HL-60/S4 treated with phorbol 12-myristate 13-acetate at 8.2 ng/mL for 4 days and 3 days (cell line): ENCODE results near the gene WFDC1.

Experiments used
- in situ Hi-C: fragments of 300-500 bp; cut with MboI; formaldehyde crosslinking; loops from 2 replicates; pipeline ENCODE4 v1.15.0; 2022; ENCODE audit warnings: low sequenced_read_pairs

The WFDC1 gene

DNA sequence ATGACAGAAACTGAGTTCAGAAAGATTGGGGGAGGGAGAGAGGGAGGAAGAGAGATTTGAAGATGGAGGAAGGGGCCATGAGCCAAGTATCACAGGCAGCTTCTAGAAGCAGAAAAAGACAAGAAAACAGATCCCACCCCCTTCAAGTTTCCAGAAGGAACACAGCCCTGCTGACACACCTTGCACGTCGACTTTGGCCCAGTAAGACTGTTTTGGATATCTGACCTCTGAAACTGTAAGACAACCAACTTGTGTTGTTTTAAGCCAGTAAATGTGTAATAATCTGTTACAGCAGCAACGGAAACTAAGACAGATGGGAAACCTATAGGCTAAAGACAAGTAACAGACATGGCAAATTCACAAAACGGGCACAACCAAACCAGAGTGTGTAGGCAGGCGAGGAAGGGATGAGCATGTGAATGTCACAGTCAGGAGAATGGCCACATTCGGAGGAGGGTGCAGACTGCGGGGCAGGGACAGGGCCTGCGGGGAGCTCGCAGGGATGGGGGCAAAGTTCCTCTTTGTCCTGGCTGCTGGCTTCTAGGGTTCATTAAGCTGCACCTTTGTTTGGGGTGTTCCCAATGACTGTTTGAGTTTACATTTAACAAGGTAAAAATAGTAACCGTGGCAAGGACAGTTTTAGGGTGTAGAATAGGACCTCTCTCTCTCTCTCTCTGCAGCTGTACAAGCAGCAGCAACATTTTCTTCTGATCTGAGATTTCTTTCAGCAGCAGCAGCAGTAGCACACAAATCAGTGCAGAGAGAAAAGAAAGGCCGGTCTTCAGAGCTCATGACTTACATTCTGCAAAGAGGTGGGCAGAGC, 55.4 kb downstream of the WFDC1 start:
- in situ Hi-C loops = no loop called here

DNA sequence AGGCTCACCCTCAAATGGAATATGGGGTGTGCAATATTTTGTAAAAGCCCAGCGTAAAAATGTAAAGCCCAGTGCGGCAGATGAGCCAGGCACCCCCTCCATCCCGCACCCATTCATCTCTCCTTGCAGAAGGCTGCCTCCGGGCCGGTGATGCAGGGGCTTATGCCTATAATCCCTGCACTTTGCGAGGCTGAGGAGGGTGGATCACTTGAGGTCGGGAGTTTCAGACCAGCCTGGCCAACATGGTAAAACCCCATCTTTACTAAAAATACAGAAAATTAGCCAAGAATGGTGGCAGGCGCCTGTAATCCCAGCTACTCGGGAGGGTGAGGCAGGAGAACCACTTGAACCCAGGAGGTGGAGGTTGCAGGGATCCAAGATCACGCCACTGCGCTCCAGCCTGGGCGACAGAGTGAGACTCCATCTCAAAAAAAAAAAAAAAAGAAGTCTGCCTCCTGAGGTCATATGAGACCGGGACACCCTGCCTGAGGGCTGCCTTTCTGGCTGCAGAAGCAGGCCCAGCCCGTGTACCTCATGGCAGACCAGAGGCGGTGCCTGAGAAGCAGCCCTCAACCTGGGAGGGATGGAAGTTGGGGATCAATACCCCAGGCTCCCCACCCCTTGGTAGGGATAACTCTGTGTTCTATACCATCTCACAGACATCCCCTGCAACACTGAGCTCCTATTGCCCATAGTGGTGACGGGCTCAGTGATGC, 56.2 kb downstream of the WFDC1 start:
- in situ Hi-C loops = no loop called here

DNA sequence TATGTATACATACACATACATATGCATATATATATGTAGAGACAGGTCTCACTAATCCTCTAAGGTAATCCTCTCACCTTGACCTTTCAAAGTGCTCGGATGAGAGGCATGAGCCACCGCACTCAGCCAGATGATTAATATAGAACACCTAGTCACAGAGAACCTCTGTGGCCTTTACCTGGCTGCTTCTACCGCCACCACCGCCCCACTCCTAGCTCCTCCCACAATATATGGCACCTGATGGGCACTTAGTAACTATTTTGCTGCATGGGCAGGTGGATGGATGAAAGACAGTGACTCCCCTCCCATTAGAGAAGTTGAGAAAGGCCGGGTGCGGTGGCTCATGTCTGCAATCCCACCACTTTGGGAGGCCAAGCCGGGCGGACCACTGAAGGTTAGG, 57.0 kb downstream of the WFDC1 start:
- in situ Hi-C loops = no loop called here

GRCh38 chr16:84354306-84354705, 59.6 kb downstream of the WFDC1 start:
- in situ Hi-C loops = no loop called here

DNA sequence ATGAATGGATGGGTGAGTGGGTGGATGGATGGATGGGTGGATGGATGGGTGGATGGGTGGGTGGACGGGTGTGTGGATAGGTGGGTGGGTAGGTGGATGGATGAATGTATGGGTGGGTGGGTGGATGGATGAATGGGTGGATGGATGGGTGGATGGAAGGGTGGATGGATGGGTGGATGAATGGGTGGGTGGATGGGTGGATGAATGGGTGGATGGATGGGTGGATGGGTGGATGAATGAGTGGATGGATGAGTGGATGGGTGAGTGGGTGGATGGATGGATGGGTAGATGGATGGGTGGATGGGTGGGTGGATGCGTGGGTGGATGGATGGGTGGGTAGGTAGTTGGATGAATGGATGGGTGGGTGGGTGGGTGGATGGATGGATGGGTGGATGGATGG, 60.5 kb downstream of the WFDC1 start:
- in situ Hi-C loops = no loop called here

DNA sequence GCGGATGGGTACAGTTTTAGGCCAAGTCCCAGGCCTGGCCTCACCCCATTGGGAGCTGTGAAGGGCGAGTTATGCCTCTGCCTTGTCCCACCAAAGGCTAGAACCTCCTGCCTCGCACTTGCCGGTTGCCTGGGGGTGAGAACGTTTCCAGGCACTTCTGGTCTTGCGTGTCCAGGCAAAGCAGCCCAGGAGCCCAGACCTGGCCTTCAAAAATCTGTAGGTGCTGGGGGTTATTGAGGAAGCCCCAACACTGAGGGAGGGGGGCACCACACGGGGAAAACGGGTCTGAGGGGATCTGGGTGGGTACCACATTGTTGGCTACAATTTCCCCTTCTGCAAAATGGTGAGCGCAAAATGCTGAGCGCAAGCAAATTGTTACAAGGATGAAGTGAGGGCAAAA, 61.5 kb downstream of the WFDC1 start:
- in situ Hi-C loops = no loop called here

DNA sequence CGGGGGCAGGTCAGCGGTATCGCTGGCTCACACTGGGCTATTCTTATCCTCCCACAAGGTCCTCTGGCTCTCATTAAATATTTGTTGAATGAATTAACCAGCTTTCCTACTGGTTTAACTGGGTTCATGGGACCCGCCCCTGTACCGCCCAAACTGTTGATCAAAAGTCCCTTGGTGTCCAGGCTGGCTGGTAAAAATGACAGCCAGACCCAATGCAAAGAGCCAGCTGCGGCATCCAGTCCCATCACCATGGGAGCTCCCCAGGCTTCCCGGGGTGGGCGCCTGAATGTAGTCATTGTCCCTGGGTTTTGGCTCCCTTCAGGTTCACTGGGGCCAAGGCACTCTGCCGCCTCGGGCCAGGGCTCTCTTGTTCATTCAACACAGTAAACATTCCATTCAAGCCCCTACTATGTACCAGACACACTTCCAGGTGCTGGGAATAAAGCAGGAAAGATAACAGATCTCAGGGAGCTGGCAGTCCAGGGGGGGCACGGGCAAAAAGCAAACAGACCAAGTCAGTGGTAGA, 62.0 kb downstream of the WFDC1 start:
- in situ Hi-C loops = no loop called here

GRCh38 chr16:84357191-84357651, 62.5 kb downstream of the WFDC1 start:
- in situ Hi-C loops = no loop called here

DNA sequence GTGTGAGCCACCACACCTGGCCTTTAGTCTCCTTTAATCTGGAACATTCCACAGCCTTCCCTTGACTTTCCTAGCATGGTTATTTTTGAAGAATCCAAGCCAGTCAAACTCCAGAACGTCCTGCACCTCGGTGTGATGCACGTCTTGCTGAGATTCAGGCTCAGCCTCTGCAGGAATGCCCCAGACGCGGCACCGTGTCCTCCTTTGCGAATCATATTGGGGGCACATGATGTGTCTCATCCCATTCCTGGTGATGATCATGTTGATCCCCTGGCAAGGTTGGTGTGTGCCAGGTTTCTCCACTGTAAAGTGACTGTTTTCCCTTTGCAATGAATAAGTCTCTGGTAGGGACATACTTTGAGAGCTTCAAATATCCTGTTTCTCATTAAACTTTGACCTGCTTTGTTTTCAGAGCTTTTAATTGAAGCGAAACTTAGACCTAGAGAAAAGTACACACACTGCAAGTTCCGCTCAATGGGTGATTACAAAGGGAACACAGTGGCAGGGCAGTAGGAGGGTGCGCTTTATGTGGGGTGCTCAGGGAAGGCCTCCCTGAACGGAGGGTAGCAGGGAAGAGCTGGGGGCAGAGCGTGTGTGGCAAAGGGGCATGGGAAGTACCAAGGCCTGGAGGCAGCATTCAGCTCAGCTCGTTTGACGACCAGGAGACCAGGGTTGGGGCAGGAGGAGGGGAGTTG, 64.1 kb downstream of the WFDC1 start:
- in situ Hi-C loops = no loop called here

GRCh38 chr16:84359326-84359725, 64.6 kb downstream of the WFDC1 start:
- in situ Hi-C loops = no loop called here

- in situ Hi-C loops = no loop called here
Observed at GRCh38 chr16:84360170-84360569, 65.5 kb downstream of the WFDC1 start.

- in situ Hi-C loops = no loop called here
Observed at GRCh38 chr16:84360748-84361147, 66.1 kb downstream of the WFDC1 start.

GRCh38 chr16:84361546-84361945, 66.9 kb downstream of the WFDC1 start:
- in situ Hi-C loops = no loop called here

DNA sequence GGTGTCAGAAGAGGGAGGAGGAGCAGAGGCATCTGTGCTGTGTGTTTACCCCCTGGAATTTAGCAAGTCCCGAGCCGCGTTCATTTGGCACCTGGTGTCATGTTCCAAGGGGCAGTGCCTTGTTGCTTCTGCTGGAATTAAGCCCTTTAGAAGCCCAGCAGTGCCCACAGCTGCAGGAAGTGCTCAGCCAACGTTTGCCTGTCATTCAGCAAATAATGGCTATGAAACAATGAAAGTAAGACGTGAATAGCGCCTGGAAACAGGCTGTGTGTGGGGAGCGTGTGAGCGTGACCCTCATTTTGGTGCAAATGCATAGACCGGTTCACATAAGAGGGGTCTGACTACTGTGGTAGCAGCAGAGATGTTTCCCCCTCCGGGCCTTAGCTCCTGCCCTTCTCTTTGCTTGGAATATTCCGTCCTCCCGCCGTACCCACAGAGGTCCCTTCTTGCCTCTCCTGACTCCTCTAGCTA, 67.8 kb downstream of the WFDC1 start:
- in situ Hi-C loops = no loop called here

- in situ Hi-C loops = no loop called here
Observed at GRCh38 chr16:84366208-84366607, 71.5 kb downstream of the WFDC1 start.

- in situ Hi-C loops = no loop called here
Observed at GRCh38 chr16:84367297-84367680, 72.6 kb downstream of the WFDC1 start.

DNA sequence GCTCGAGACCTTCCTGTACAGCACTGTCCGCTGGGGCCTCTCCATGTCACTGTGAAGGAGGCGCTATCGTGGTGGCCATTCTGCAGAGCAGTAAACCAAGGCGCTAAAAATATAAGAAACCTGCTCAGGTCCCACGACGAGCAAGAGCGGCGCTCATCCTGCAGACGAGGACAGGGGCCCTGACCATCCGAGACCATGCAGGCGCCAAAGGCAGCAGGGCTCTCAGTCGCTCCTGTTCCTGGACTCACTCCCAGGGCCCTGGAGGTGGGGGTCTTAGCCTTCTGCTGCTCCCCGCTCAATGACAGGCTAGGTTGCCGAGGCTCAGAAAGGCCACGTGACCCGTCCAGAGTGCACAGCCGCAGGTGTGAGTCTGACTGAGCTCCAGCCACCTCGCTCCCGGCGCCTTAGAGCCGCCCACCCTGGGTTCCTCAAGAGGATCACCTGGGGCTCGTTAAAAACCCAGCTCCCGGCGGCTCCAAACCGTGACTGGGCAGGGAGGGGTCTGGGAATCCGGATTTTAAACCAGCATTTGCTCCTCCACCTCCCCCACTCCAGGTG, 73.2 kb downstream of the WFDC1 start:
- in situ Hi-C loops = no loop called here

DNA sequence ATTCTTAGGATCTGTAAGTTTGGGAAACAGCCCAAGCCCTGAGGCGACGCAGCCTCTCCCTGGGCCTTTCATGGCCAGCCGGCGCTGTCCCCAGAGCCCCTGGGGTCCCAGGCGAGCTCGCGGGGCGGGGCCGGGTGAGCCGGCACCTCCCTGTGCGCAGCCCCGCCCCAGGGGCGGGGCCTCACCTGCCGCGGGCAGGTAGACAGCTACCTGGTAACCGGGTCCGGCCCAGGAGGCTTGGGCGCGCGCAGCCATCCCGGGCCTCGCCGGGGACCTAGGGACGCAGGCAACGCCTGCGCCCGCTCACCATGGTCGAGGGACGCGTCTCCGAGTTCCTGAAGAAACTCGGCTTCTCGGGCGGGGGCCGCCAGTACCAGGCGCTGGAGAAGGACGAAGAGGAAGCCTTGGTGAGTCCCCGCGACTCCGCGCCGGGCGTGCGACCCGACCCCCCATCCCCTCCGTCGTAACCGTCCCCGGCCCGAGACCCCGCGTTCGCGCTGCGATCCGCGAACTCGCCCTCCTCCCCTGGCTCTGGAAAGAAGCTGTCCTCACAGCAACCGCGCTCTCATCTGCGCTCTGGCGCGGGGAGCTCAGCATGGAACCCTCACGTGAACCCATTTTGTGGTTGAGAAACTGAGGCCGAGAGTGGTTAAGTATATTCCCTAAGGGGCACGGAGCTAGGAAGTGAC, 73.8 kb downstream of the WFDC1 start, which contains the start of gene ATP2C2:
TSS of gene ATP2C2 (plus strand) at position 231 of the 689 bp plus-strand sequence. CDS start at position 309, 78 bp downstream.
- in situ Hi-C loops = no loop called here

GRCh38 chr16:84369105-84369504, 74.4 kb downstream of the WFDC1 start:
- in situ Hi-C loops = no loop called here

DNA sequence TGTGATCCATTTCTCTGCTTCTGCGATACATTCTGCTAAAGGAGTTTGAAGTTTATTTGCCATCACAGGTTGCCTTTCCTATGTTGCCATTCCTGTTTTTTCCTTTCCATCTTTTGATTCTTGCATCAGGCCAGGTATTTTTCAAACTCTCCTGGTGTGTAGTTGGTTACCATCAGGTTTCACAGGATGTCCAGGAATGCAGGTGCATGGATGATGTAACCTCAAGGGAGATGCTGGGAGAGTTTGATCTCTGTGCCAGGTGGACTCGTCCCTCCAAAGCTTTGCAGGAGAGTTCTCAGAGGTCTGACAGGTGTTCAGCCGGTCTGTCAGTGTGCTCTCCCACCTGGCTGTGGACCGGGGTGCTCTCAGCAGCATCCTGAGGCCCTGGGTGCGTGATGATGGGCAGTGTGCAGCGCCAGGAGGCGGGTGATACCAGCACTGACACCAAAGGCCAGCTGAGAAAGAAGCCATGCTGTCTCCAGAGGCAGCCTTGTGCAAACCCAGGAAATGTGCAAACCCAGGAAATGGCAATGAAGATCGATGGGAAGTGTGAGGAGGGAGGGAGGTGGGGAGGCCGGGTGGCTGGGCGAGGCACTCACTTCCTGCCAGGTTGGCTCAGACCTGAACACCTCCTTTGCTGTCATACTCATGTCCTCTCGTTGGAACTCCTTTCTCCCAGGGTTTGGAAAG, 75.4 kb downstream of the WFDC1 start:
- in situ Hi-C loops = no loop called here
